CD14-positive monocyte (primary cell): Measurements from ENCODE around the gene SENP2. TPM values are rescaled to one million over a fixed set of nuclear protein-coding genes. Genes with fewer than 3 reads are reported as not detected.

Experiments
- DNase-seq, 3 donors: peaks; one replicate each; pipeline ENCODE4 v3.0.0-alpha.2; 2011 to 2022
- H2AFZ ChIP-seq: 2 replicates; pipeline ENCODE4 v1.6.0; 2012; ENCODE audit warnings: mild to moderate bottlenecking, low read depth, low read length, inconsistent platforms; ENCODE audit not compliant: insufficient read depth, poor library complexity, severe bottlenecking
- H3K27ac ChIP-seq, 2 donors: 1 replicate in 1 of 2; 2 replicates in 1 of 2; pipeline ENCODE4 v1.5.1; 2012 to 2013; ENCODE audit warnings: low read length in 2 of 2, control low read depth in 1 of 2, inconsistent platforms in 1 of 2, low read depth in 1 of 2, mild to moderate bottlenecking in 1 of 2
- H3K27me3 ChIP-seq, 2 donors: one replicate each; pipeline versions ENCODE4 v1.6.0 to v1.6.1; 2011 to 2013; ENCODE audit warnings: low read length in 2 of 2; ENCODE audit not compliant: control insufficient read depth in 2 of 2, insufficient read depth in 2 of 2
- H3K36me3 ChIP-seq, 2 donors: replicated peaks in 1 of 2; 1 replicate in 1 of 2; 2 replicates in 1 of 2; pipeline versions ENCODE4 v1.5.1 to v1.6.1; 2012 to 2013; ENCODE audit warnings: low read length in 2 of 2, control low read depth in 1 of 2, inconsistent platforms in 1 of 2, mild to moderate bottlenecking in 1 of 2; ENCODE audit not compliant: insufficient read depth in 2 of 2, control insufficient read depth in 1 of 2
- H3K4me1 ChIP-seq, 2 donors: 1 replicate in 1 of 2; 2 replicates in 1 of 2; pipeline versions ENCODE4 v1.5.1 to v1.6.1; 2012 to 2013; ENCODE audit warnings: low read length in 2 of 2, control low read depth in 1 of 2, inconsistent platforms in 1 of 2, mild to moderate bottlenecking in 1 of 2, moderate library complexity in 1 of 2; ENCODE audit not compliant: insufficient read depth in 2 of 2, control insufficient read depth in 1 of 2
- H3K4me2 ChIP-seq: replicated peaks from 2 replicates; pipeline ENCODE3; 2012; ENCODE audit warnings: low read length, moderate library complexity, mild to moderate bottlenecking; ENCODE audit not compliant: poor library complexity, severe bottlenecking; ENCODE audit errors: extremely low read depth
- H3K4me3 ChIP-seq, 3 experiments: fragments of 200-600 bp in 1 of 3; sonication (generic) in 1 of 3; replicated peaks in 1 of 3; 1 replicate in 2 of 3; 2 replicates in 1 of 3; pipeline ENCODE4 v1.5.1; 2011 to 2013; ENCODE audit warnings: low read length in 3 of 3, mild to moderate bottlenecking in 3 of 3, control low read depth in 2 of 3, low read depth in 2 of 3, inconsistent platforms in 1 of 3, moderate library complexity in 1 of 3
- H3K79me2 ChIP-seq: 2 replicates; pipeline ENCODE4 v1.6.0; 2012; ENCODE audit warnings: mild to moderate bottlenecking, control low read depth, inconsistent platforms, low read length, moderate library complexity; ENCODE audit not compliant: insufficient read depth
- H3K9ac ChIP-seq: 2 replicates; pipeline ENCODE4 v1.6.0; 2017; ENCODE audit warnings: low read length, mild to moderate bottlenecking; ENCODE audit not compliant: insufficient read depth, poor library complexity, severe bottlenecking
- H3K9me3 ChIP-seq, 2 donors: replicated peaks in 1 of 2; 1 replicate in 1 of 2; 2 replicates in 1 of 2; pipeline versions ENCODE4 v1.5.1 to v1.6.1; 2012 to 2013; ENCODE audit warnings: low read length in 2 of 2, control low read depth in 1 of 2; ENCODE audit not compliant: control insufficient read depth in 1 of 2, insufficient read depth in 1 of 2
- H4K20me1 ChIP-seq: 2 replicates; pipeline ENCODE4 v1.6.0; 2012; ENCODE audit warnings: mild to moderate bottlenecking, low read length, control low read depth, moderate library complexity; ENCODE audit not compliant: insufficient read depth
- H3K27ac Mint-ChIP-seq, 7 donors: one replicate each; pipeline ENCODE4 v1.8.0; 2020; ENCODE audit warnings: mild to moderate bottlenecking in 7 of 7, mixed read lengths in 7 of 7, moderate library complexity in 6 of 7, inconsistent platforms in 2 of 7
- H3K27me3 Mint-ChIP-seq, 3 donors: one replicate each; pipeline ENCODE4 v1.8.0; 2021 to 2022; ENCODE audit warnings: low read depth in 3 of 3, mild to moderate bottlenecking in 3 of 3, mixed read lengths in 3 of 3, moderate library complexity in 3 of 3, inconsistent platforms in 1 of 3
- H3K36me3 Mint-ChIP-seq, 2 donors: one replicate each; pipeline ENCODE4 v1.8.0; 2020; ENCODE audit warnings: mixed read lengths in 2 of 2, inconsistent platforms in 1 of 2, mild to moderate bottlenecking in 1 of 2
- H3K4me1 Mint-ChIP-seq: one replicate; pipeline ENCODE4 v1.8.0; 2020; ENCODE audit warnings: mild to moderate bottlenecking, mixed read lengths
- H3K4me3 Mint-ChIP-seq, 2 donors: one replicate each; pipeline ENCODE4 v1.8.0; 2020; ENCODE audit warnings: mild to moderate bottlenecking in 2 of 2, mixed read lengths in 2 of 2, moderate library complexity in 1 of 2
- H3K9me3 Mint-ChIP-seq, 7 donors: one replicate each; pipeline ENCODE4 v1.8.0; 2020 to 2022; ENCODE audit warnings: mixed read lengths in 7 of 7, mild to moderate bottlenecking in 6 of 7, moderate library complexity in 6 of 7, inconsistent platforms in 2 of 7
- WGBS: methylation state at CpG from one replicate; pipeline ENCODE4 v1.1.5; 2013; ENCODE audit warnings: missing lambda C conversion rate; ENCODE audit not compliant: insufficient coverage; 5-methylcytosine and 5-hydroxymethylcytosine counted together
- intact Hi-C, 2 donors: fragments of 100-400 bp; cut with micrococcal nuclease; formaldehyde crosslinking; loops; one replicate each; pipeline versions ENCODE4 v1.15.0 to v1.15.1; 2023
- polyA plus RNA-seq, 3 donors: library from polyadenylated mRNA; depleted of rRNA in 1 of 3; unstranded in 2 of 3; stranded (reverse) in 1 of 3; fragments of 300-500 nt in 2 of 3; fragments of >200 nt in 1 of 3; fragmentation: Illumina TruSeq in 2 of 3; gene quantifications; 1 replicate in 2 of 3; 2 replicates in 1 of 3; pipeline ENCODE4 v1.2.3, GENCODE V29; 2012 to 2021
- TF ChIP-seq, protein P1 (sequence below): fragments of 200-600 bp; IDR thresholded peaks from one replicate; pipeline ENCODE4 v1.8.0; 2022; ENCODE audit warnings: antibody characterized with exemption, mild to moderate bottlenecking

Gene SENP2
- polyA plus RNA-seq, 3 donors, result 7.1 to 21.0 (median 13.4) TPM

GRCh38 chr3:185595526-185595925 lies 9.4 kb downstream of the SENP2 start:
- Histone ChIP-seq H3K79me2 (peaks cover 26% of the 10 kb centered on the region), H3K27ac (peak overlapping the region; percentile 69 to 75)

DNA sequence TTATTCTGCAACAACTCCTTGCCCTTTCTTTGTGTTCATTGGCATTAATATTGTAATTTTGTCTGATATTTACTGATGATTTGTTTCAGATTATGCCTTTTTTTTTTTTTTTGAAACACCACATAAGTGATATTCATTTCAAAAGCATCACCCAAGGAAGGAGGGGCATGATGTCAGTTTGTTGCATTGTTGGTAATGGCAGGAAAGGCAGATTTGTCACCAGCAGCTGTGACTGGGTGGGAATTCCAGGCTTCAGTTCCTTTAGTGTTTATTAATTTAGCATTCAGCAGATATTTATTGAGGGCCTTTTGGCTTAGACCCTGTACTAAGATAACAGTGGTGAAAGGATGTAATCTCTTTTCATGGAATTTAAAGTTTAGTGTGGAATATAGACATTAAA lies 19.5 kb downstream of the SENP2 start:
- Mint-ChIP-seq H3K27me3 (no peaks in the 10 kb centered on the region), H3K9me3 (no peaks in the 10 kb centered on the region), H3K4me1 (no peaks in the 10 kb centered on the region), H3K36me3 (peaks cover 74 to 95% of the 10 kb centered on the region in 2 donors), H3K4me3 (no peak overlapping the region), H3K27ac (no peak overlapping the region)
- no peak overlapping the region for H3K9ac ChIP-seq
- no peak overlapping the region for H3K4me3 ChIP-seq
- intact Hi-C loops, result no loop called here
- no peaks in the 10 kb centered on the region for H3K79me2 ChIP-seq
- no peak overlapping the region for H2AFZ ChIP-seq
- no peaks in the 10 kb centered on the region for H3K4me1 ChIP-seq
- no peaks in the 10 kb centered on the region for H3K27me3 ChIP-seq
- H4K20me1 ChIP-seq, result no peaks in the 10 kb centered on the region
- no peak for DNase-seq
- no peaks in the 10 kb centered on the region for H3K9me3 ChIP-seq
- peaks cover 80 to 98% of the 10 kb centered on the region in 2 donors for H3K36me3 ChIP-seq
- H3K27ac ChIP-seq, result no peak overlapping the region
- H3K4me2 ChIP-seq, result no peak overlapping the region
- TF ChIP-seq, protein P1, sequence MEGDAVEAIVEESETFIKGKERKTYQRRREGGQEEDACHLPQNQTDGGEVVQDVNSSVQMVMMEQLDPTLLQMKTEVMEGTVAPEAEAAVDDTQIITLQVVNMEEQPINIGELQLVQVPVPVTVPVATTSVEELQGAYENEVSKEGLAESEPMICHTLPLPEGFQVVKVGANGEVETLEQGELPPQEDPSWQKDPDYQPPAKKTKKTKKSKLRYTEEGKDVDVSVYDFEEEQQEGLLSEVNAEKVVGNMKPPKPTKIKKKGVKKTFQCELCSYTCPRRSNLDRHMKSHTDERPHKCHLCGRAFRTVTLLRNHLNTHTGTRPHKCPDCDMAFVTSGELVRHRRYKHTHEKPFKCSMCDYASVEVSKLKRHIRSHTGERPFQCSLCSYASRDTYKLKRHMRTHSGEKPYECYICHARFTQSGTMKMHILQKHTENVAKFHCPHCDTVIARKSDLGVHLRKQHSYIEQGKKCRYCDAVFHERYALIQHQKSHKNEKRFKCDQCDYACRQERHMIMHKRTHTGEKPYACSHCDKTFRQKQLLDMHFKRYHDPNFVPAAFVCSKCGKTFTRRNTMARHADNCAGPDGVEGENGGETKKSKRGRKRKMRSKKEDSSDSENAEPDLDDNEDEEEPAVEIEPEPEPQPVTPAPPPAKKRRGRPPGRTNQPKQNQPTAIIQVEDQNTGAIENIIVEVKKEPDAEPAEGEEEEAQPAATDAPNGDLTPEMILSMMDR, result no peak

More at GRCh38 chr3:185595526-185595925, 9.4 kb downstream of the SENP2 start:
- peak overlapping the region; percentile 16 for H3K9ac ChIP-seq
- H3K27ac Mint-ChIP-seq, result peak overlapping the region; percentile 76 to 96 (median 90)
- DNase-seq, result peak; percentile 56 to 81 (median 77)
- peaks cover 26 to 52% of the 10 kb centered on the region in 2 donors for H3K36me3 Mint-ChIP-seq
- peak overlapping the region; percentile 44 for H3K4me2 ChIP-seq
- TF ChIP-seq, protein P1, result no peak
- H3K9me3 ChIP-seq, result no peaks in the 10 kb centered on the region
- H3K36me3 ChIP-seq, result peaks cover 16 to 55% of the 10 kb centered on the region in 2 donors
- H3K9me3 Mint-ChIP-seq, result no peaks in the 10 kb centered on the region
- no CpG with 5 or more reads among the region's 4 CpGs for WGBS
- no peaks in the 10 kb centered on the region for H3K27me3 Mint-ChIP-seq
- H4K20me1 ChIP-seq, result no peaks in the 10 kb centered on the region
- no peaks in the 10 kb centered on the region for H3K27me3 ChIP-seq
- H3K4me3 ChIP-seq, result peak overlapping the region in 2 of 3 experiments; percentile 12 to 46
- intact Hi-C loops, result no loop called here
- H3K4me3 Mint-ChIP-seq, result peak overlapping the region; percentile 57 to 68
- peaks cover 27 to 33% of the 10 kb centered on the region in 2 donors for H3K4me1 ChIP-seq
- H2AFZ ChIP-seq, result no peak overlapping the region
- peaks cover 33% of the 10 kb centered on the region for H3K4me1 Mint-ChIP-seq
